Subcutaneous abdominal adipose tissue (tissue), 5 donors: Measurements from ENCODE around the gene LAMB4.
A peak's percentile ranks its signal among the peaks of the same experiment; 100 is the strongest.

Experiments
- H3K27ac ChIP-seq: one replicate; pipeline ENCODE4 v1.7.0; 2013; ENCODE audit warnings: low read depth, mild to moderate bottlenecking, inconsistent platforms, low read length, moderate library complexity
- H3K27me3 ChIP-seq, 5 donors: one replicate each; pipeline ENCODE4 v1.7.0; 2013; ENCODE audit warnings: low read length in 5 of 5, inconsistent platforms in 1 of 5; ENCODE audit not compliant: control insufficient read depth in 5 of 5, insufficient read depth in 4 of 5
- H3K36me3 ChIP-seq, 5 donors: one replicate each; pipeline ENCODE4 v1.7.0; 2013; ENCODE audit warnings: low read length in 5 of 5; ENCODE audit not compliant: control insufficient read depth in 5 of 5, insufficient read depth in 5 of 5
- H3K4me1 ChIP-seq, 5 donors: one replicate each; pipeline ENCODE4 v1.7.0; 2013; ENCODE audit warnings: low read length in 5 of 5, mild to moderate bottlenecking in 3 of 5, moderate library complexity in 1 of 5; ENCODE audit not compliant: control insufficient read depth in 5 of 5, insufficient read depth in 5 of 5
- H3K4me3 ChIP-seq, 5 donors: one replicate each; pipeline ENCODE4 v1.7.0; 2013; ENCODE audit warnings: low read length in 5 of 5, low read depth in 1 of 5
- H3K9ac ChIP-seq, 5 donors: one replicate each; pipeline ENCODE4 v1.7.0; 2013; ENCODE audit warnings: low read length in 5 of 5, mild to moderate bottlenecking in 4 of 5, moderate library complexity in 3 of 5
- H3K9me3 ChIP-seq, 5 donors: one replicate each; pipeline ENCODE4 v1.7.0; 2013; ENCODE audit warnings: low read length in 5 of 5; ENCODE audit not compliant: control insufficient read depth in 5 of 5
- donor health status: healthy.
- donor health status: healthy.
- donor health status: healthy.
- donor health status: healthy.
- donor health status: healthy.

Gene LAMB4

GRCh38 chr7:108114117-108114841 is 15.9 kb downstream of the LAMB4 start:
- Histone ChIP-seq H3K27me3 (no peaks in the 10 kb centered on the region), H3K9me3 (no peaks in the 10 kb centered on the region), H3K27ac (peak overlapping the region; percentile 51), H3K9ac (peak overlapping the region in 1 of 5 donors; percentile 39), H3K36me3 (no peaks in the 10 kb centered on the region), H3K4me3 (no peak overlapping the region), H3K4me1 (peaks cover 3 to 22% (median 18%) of the 10 kb centered on the region in 5 donors)

- Histone ChIP-seq H3K36me3 (no peaks in the 10 kb centered on the region), H3K27ac (peak overlapping the region; percentile 51), H3K4me3 (no peak overlapping the region), H3K27me3 (no peaks in the 10 kb centered on the region), H3K4me1 (peaks cover 3 to 28% (median 21%) of the 10 kb centered on the region in 5 donors), H3K9me3 (no peaks in the 10 kb centered on the region), H3K9ac (no peak overlapping the region)
These were observed 17.5 kb downstream of the LAMB4 start for GRCh38 chr7:108112683-108113082.

- no peak overlapping the region for H3K9ac ChIP-seq
- no peak overlapping the region for H3K4me3 ChIP-seq
- H3K27me3 ChIP-seq: no peaks in the 10 kb centered on the region
These were observed 20.8 kb downstream of the LAMB4 start for GRCh38 chr7:108109221-108109908.

GRCh38 chr7:108108131-108108530 is 22.0 kb downstream of the LAMB4 start:
- Histone ChIP-seq H3K9me3 (no peaks in the 10 kb centered on the region), H3K36me3 (no peaks in the 10 kb centered on the region), H3K27ac (peak overlapping the region; percentile 20), H3K9ac (no peak overlapping the region), H3K4me3 (no peak overlapping the region), H3K27me3 (no peaks in the 10 kb centered on the region), H3K4me1 (peaks cover 7 to 39% (median 21%) of the 10 kb centered on the region in 5 donors)

More at GRCh38 chr7:108109221-108109908, 20.8 kb downstream of the LAMB4 start:
- Histone ChIP-seq H3K4me1 (peaks cover 7 to 38% (median 26%) of the 10 kb centered on the region in 5 donors), H3K9me3 (no peaks in the 10 kb centered on the region), H3K36me3 (no peaks in the 10 kb centered on the region), H3K27ac (no peak overlapping the region)

- Histone ChIP-seq H3K4me3 (no peak overlapping the region), H3K27me3 (no peaks in the 10 kb centered on the region), H3K9me3 (no peaks in the 10 kb centered on the region), H3K36me3 (no peaks in the 10 kb centered on the region), H3K27ac (no peak overlapping the region), H3K4me1 (peaks cover 4 to 22% (median 8%) of the 10 kb centered on the region in 5 donors), H3K9ac (no peak overlapping the region)
These were observed 25.8 kb downstream of the LAMB4 start for GRCh38 chr7:108104324-108104723.

GRCh38 chr7:108103558-108104298 is 26.4 kb downstream of the LAMB4 start:
- no peaks in the 10 kb centered on the region for H3K9me3 ChIP-seq
- H3K4me3 ChIP-seq: no peak overlapping the region
- no peaks in the 10 kb centered on the region for H3K27me3 ChIP-seq
- peaks cover 4 to 18% (median 6%) of the 10 kb centered on the region in 5 donors for H3K4me1 ChIP-seq
- no peaks in the 10 kb centered on the region for H3K36me3 ChIP-seq
- no peak overlapping the region for H3K9ac ChIP-seq
- H3K27ac ChIP-seq: no peak overlapping the region

- Histone ChIP-seq H3K27ac (no peak overlapping the region), H3K36me3 (no peaks in the 10 kb centered on the region), H3K9me3 (no peaks in the 10 kb centered on the region), H3K9ac (no peak overlapping the region), H3K4me3 (no peak overlapping the region), H3K4me1 (peaks cover 2 to 15% (median 6%) of the 10 kb centered on the region in 5 donors), H3K27me3 (no peaks in the 10 kb centered on the region)
These were observed 27.4 kb downstream of the LAMB4 start for GRCh38 chr7:108102671-108103312.

- H3K4me3 ChIP-seq: no peak overlapping the region
- no peaks in the 10 kb centered on the region for H3K36me3 ChIP-seq
- H3K9ac ChIP-seq: no peak overlapping the region
- no peaks in the 10 kb centered on the region for H3K27me3 ChIP-seq
- H3K9me3 ChIP-seq: no peaks in the 10 kb centered on the region
- H3K27ac ChIP-seq: no peak overlapping the region
- peaks cover 0 to 10% (median 0%) of the 10 kb centered on the region in 5 donors for H3K4me1 ChIP-seq
These were observed 28.4 kb downstream of the LAMB4 start for GRCh38 chr7:108101759-108102158.

- H3K9ac ChIP-seq: no peak overlapping the region
- H3K27ac ChIP-seq: no peak overlapping the region
- no peaks in the 10 kb centered on the region for H3K9me3 ChIP-seq
- no peak overlapping the region for H3K4me3 ChIP-seq
- H3K36me3 ChIP-seq: no peaks in the 10 kb centered on the region
- peaks cover 0 to 19% (median 8%) of the 10 kb centered on the region in 5 donors for H3K4me1 ChIP-seq
- H3K27me3 ChIP-seq: no peaks in the 10 kb centered on the region
These were observed 30.4 kb downstream of the LAMB4 start for GRCh38 chr7:108099713-108100112.
